Colon (tissue), 2 donors: ENCODE results near the gene SLC6A7.
"Not testable (repeated sequence)": the region's sequence is repeated elsewhere in the genome, so short reads cannot be mapped to it uniquely, and the experiment has no call there.

Experiments used
- FAIRE-seq: peaks from 2 replicates; lab custom pipeline; 2012; peaks lifted over from hg19 to GRCh38; lab: Jason Lieb, UNC
- donor health status: control.
- donor health status: control.

SLC6A7 gene

GRCh38 chr5:150243590-150243989 is 53.7 kb downstream of the SLC6A7 start:
- no peak for FAIRE-seq

- FAIRE-seq: no peak
Measured at GRCh38 chr5:150244209-150244608, 54.3 kb downstream of the SLC6A7 start.

- FAIRE-seq: no peak
Measured at GRCh38 chr5:150245111-150245789, 55.4 kb downstream of the SLC6A7 start.

GRCh38 chr5:150245808-150246207 is 55.9 kb downstream of the SLC6A7 start:
- no peak for FAIRE-seq

GRCh38 chr5:150246429-150246828 is 56.6 kb downstream of the SLC6A7 start:
- no peak for FAIRE-seq

GRCh38 chr5:150246835-150247234 is 57.0 kb downstream of the SLC6A7 start:
- FAIRE-seq: no peak

GRCh38 chr5:150247726-150248125 is 57.9 kb downstream of the SLC6A7 start:
- FAIRE-seq: no peak

- FAIRE-seq: not testable (repeated sequence)
Measured at GRCh38 chr5:150248493-150248892, 58.6 kb downstream of the SLC6A7 start.

GRCh38 chr5:150248946-150249345 is 59.1 kb downstream of the SLC6A7 start:
- FAIRE-seq: no peak

- no peak for FAIRE-seq
Measured at GRCh38 chr5:150249744-150250143, 59.9 kb downstream of the SLC6A7 start.

GRCh38 chr5:150251504-150251903 is 61.6 kb downstream of the SLC6A7 start:
- FAIRE-seq: no peak

- no peak for FAIRE-seq
Measured at GRCh38 chr5:150252489-150252888, 62.6 kb downstream of the SLC6A7 start.

- FAIRE-seq: no peak
Measured at GRCh38 chr5:150253416-150254208, 63.8 kb downstream of the SLC6A7 start.

- no peak for FAIRE-seq
Measured at GRCh38 chr5:150254363-150254762, 64.5 kb downstream of the SLC6A7 start.

- no peak for FAIRE-seq
Measured at GRCh38 chr5:150254774-150255173, 64.9 kb downstream of the SLC6A7 start.

GRCh38 chr5:150255659-150256409 is 66.0 kb downstream of the SLC6A7 start:
- FAIRE-seq: no peak

- FAIRE-seq: no peak
Measured at GRCh38 chr5:150256410-150257064, 66.7 kb downstream of the SLC6A7 start.

- FAIRE-seq: no peak
Measured at GRCh38 chr5:150257424-150257823, 67.6 kb downstream of the SLC6A7 start.

GRCh38 chr5:150258130-150258529 is 68.3 kb downstream of the SLC6A7 start:
- no peak for FAIRE-seq
